Natural killer cell (primary cell): Measurements from ENCODE around the gene ASNS. TPM values are rescaled to one million over a fixed set of nuclear protein-coding genes. Genes with fewer than 3 reads are reported as not detected.

Experiments used
- ATAC-seq, 3 donors: fragments of 150-1000 bp in 2 of 3; fragments of 200-7000 bp in 1 of 3; cut with Tn5 transposase; 1 replicate in 1 of 3; 2 replicates in 2 of 3; pipeline ENCODE4 v1.10.0; 2021; ENCODE audit warnings: mild to moderate bottlenecking in 2 of 3, moderate library complexity in 2 of 3
- DNase-seq, 2 donors: peaks; one replicate each; pipeline versions ENCODE4 v3.0.0 to v3.0.0-alpha.2; 2013 to 2021; ENCODE audit warnings: mixed read lengths in 1 of 2
- H3K27ac ChIP-seq: one replicate; pipeline ENCODE4 v1.5.1; 2013; ENCODE audit warnings: mild to moderate bottlenecking, low read length
- H3K27me3 ChIP-seq: one replicate; pipeline ENCODE4 v1.6.1; 2013; ENCODE audit warnings: low read length; ENCODE audit not compliant: control insufficient read depth, insufficient read depth
- H3K36me3 ChIP-seq: one replicate; pipeline ENCODE4 v1.6.1; 2013; ENCODE audit warnings: low read length; ENCODE audit not compliant: control insufficient read depth, insufficient read depth
- H3K4me1 ChIP-seq: one replicate; pipeline ENCODE4 v1.6.1; 2013; ENCODE audit warnings: low read length; ENCODE audit not compliant: control insufficient read depth, insufficient read depth
- H3K4me3 ChIP-seq: one replicate; pipeline ENCODE4 v1.5.1; 2013; ENCODE audit warnings: low read length
- H3K9me3 ChIP-seq: one replicate; pipeline ENCODE4 v1.6.1; 2013; ENCODE audit warnings: low read length; ENCODE audit not compliant: control insufficient read depth, insufficient read depth
- H3K27ac Mint-ChIP-seq, 2 donors: one replicate each; pipeline ENCODE4 v1.8.0; 2022; ENCODE audit warnings: mild to moderate bottlenecking in 2 of 2, mixed read lengths in 2 of 2, moderate library complexity in 1 of 2
- H3K27me3 Mint-ChIP-seq, 2 donors: one replicate each; pipeline ENCODE4 v1.8.0; 2022; ENCODE audit warnings: low read depth in 2 of 2, mixed read lengths in 2 of 2
- H3K36me3 Mint-ChIP-seq: one replicate; pipeline ENCODE4 v1.8.0; 2022; ENCODE audit warnings: mixed read lengths
- H3K4me1 Mint-ChIP-seq, 2 donors: one replicate each; pipeline ENCODE4 v1.8.0; 2022; ENCODE audit warnings: mixed read lengths in 2 of 2
- H3K4me3 Mint-ChIP-seq: one replicate; pipeline ENCODE4 v1.8.0; 2022; ENCODE audit warnings: mild to moderate bottlenecking, moderate library complexity, mixed read lengths
- H3K9me3 Mint-ChIP-seq, 2 donors: one replicate each; pipeline ENCODE4 v1.8.0; 2022; ENCODE audit warnings: mixed read lengths in 2 of 2
- CTCF ChIP-seq: fragments of 200-600 bp; IDR thresholded peaks from one replicate; pipeline ENCODE4 v1.8.0; 2022; ENCODE audit warnings: antibody characterized with exemption
- WGBS: methylation state at CpG from one replicate; pipeline ENCODE4 v1.1.7; 2013; ENCODE audit warnings: missing lambda C conversion rate; ENCODE audit not compliant: insufficient coverage; 5-methylcytosine and 5-hydroxymethylcytosine counted together
- intact Hi-C: fragments of 100-400 bp; cut with micrococcal nuclease; formaldehyde crosslinking; loops from one replicate; pipeline ENCODE4 v1.14.2; 2022
- total RNA-seq, 4 donors: library from RNA; stranded (reverse); fragments of 120-200 nt in 1 of 4; gene quantifications; one replicate each; pipeline versions ENCODE4 v1.2.3 to v1.2.4, GENCODE V29; 2013 to 2022

ASNS gene
- total RNA-seq, 3 donors from 2014 or later (not counting 1 experiment from before 2014, with no cell fraction given): 13.4 to 18.8 (median 16.7) TPM

DNA sequence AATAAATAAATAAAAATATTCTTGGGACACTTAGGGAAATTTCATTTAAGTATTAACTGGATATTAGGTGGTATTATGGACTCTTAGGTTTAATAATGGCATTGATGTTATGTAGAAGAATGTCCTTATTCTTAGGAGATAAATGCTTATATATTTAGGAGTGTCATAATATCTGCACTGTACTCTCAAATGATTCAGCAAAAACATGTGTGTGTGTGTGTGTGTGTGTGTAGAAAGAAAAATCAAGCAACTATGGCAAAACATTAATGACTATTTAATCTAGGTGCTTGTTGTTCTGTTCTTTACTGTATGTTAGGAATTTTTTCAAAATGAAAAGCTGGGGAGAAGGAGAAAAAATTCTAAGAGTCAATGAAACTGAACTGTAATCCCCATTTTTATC, 3.9 kb downstream of the ASNS start:
- H3K27me3 Mint-ChIP-seq: no peaks in the 10 kb centered on the region
- no peak overlapping the region for H3K4me3 Mint-ChIP-seq
- DNase-seq: no peak
- Histone ChIP-seq H3K27ac (no peak overlapping the region), H3K9me3 (no peaks in the 10 kb centered on the region), H3K4me1 (peaks cover 16% of the 10 kb centered on the region), H3K36me3 (peaks cover 3% of the 10 kb centered on the region), H3K27me3 (no peaks in the 10 kb centered on the region), H3K4me3 (no peak overlapping the region)
- no peak overlapping the region for H3K27ac Mint-ChIP-seq
- intact Hi-C loops: no loop called here
- no peak for TF ChIP-seq CTCF
- no peaks in the 10 kb centered on the region for H3K36me3 Mint-ChIP-seq
- H3K9me3 Mint-ChIP-seq: no peaks in the 10 kb centered on the region
- no peak for ATAC-seq
- peaks cover 18% of the 10 kb centered on the region in 2 donors for H3K4me1 Mint-ChIP-seq

GRCh38 chr7:97865104-97865503, 7.1 kb downstream of the ASNS start:
- Histone ChIP-seq H3K27ac (no peak overlapping the region), H3K4me1 (no peaks in the 10 kb centered on the region), H3K9me3 (no peaks in the 10 kb centered on the region), H3K27me3 (no peaks in the 10 kb centered on the region), H3K4me3 (no peak overlapping the region), H3K36me3 (peaks cover 3% of the 10 kb centered on the region)
- no peak overlapping the region for H3K27ac Mint-ChIP-seq
- peaks cover 7% of the 10 kb centered on the region for H3K36me3 Mint-ChIP-seq
- DNase-seq: no peak
- no peak for ATAC-seq
- no peaks in the 10 kb centered on the region for H3K9me3 Mint-ChIP-seq
- H3K27me3 Mint-ChIP-seq: no peaks in the 10 kb centered on the region
- no peak for TF ChIP-seq CTCF
- intact Hi-C loops: no loop called here
- H3K4me1 Mint-ChIP-seq: no peaks in the 10 kb centered on the region
- H3K4me3 Mint-ChIP-seq: no peak overlapping the region
- 95% methylated on average over 3 of the region's 3 CpGs for WGBS

GRCh38 chr7:97859606-97860204, 12.5 kb downstream of the ASNS start:
- Mint-ChIP-seq H3K27ac (no peak overlapping the region), H3K4me3 (no peak overlapping the region), H3K4me1 (no peaks in the 10 kb centered on the region), H3K27me3 (no peaks in the 10 kb centered on the region), H3K9me3 (no peaks in the 10 kb centered on the region), H3K36me3 (peaks cover 28% of the 10 kb centered on the region)
- 98% methylated on average over 4 of the region's 4 CpGs for WGBS
- H3K27me3 ChIP-seq: no peaks in the 10 kb centered on the region
- peaks cover 10% of the 10 kb centered on the region for H3K36me3 ChIP-seq
- ATAC-seq (no peak), DNase-seq (no peak)
- no peak overlapping the region for H3K4me3 ChIP-seq
- TF ChIP-seq CTCF: no peak
- H3K9me3 ChIP-seq: no peaks in the 10 kb centered on the region
- intact Hi-C loops: no loop called here
- no peak overlapping the region for H3K27ac ChIP-seq
- no peaks in the 10 kb centered on the region for H3K4me1 ChIP-seq

DNA sequence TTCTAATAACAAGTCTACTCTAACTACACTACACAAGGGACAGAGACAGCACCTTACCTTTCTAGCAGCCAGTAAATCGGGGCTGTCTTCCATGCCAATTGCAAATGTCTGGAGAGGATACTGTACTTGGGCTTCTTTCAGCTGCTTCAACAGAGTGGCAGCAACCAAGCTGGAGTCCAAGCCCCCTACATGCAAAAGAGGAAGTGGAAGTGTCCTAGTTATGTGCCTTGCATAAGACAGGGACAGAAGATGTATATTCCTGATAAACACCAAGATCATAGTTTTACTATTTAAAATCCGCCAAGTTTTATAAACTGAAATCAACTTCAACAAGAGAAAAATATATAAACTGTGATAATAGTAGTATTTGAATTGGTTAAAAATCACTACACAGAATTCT, 14.0 kb downstream of the ASNS start:
- WGBS: 100% methylated on average over 1 of the region's 2 CpGs
- TF ChIP-seq CTCF: no peak
- intact Hi-C loops: no loop called here
- Mint-ChIP-seq H3K9me3 (no peaks in the 10 kb centered on the region), H3K4me3 (no peak overlapping the region), H3K27me3 (no peaks in the 10 kb centered on the region), H3K36me3 (peaks cover 34% of the 10 kb centered on the region), H3K27ac (no peak overlapping the region), H3K4me1 (no peaks in the 10 kb centered on the region)
- Histone ChIP-seq H3K4me1 (no peaks in the 10 kb centered on the region), H3K9me3 (no peaks in the 10 kb centered on the region), H3K27me3 (no peaks in the 10 kb centered on the region), H3K27ac (no peak overlapping the region), H3K36me3 (peaks cover 15% of the 10 kb centered on the region), H3K4me3 (no peak overlapping the region)
- DNase-seq (no peak), ATAC-seq (no peak)
